Right renal cortex interstitium (tissue), 3 donors: ENCODE results near the gene LPA. TPM values are rescaled to one million over a fixed set of nuclear protein-coding genes. Genes with fewer than 3 reads are reported as not detected.
A peak's percentile ranks its signal among the peaks of the same experiment; 100 is the strongest.
"Not testable (repeated sequence)": the region's sequence is repeated elsewhere in the genome, so short reads cannot be mapped to it uniquely, and the experiment has no call there.

ENCODE experiments used
- DNase-seq, 3 donors: peaks; one replicate each; pipeline ENCODE4 v3.0.0-alpha.2; 2013; ENCODE audit warnings: low read depth in 3 of 3, low spot score in 2 of 3
- polyA plus RNA-seq, 3 donors: library from polyadenylated mRNA; unstranded; fragments of 120-200 nt; gene quantifications; one replicate each; pipeline ENCODE4 v1.2.1, GENCODE V29; 2013; ENCODE audit not compliant: insufficient read length in 3 of 3

Gene LPA
- polyA plus RNA-seq, 3 donors, result 0.28 to 0.32 (median 0.28) TPM

DNA sequence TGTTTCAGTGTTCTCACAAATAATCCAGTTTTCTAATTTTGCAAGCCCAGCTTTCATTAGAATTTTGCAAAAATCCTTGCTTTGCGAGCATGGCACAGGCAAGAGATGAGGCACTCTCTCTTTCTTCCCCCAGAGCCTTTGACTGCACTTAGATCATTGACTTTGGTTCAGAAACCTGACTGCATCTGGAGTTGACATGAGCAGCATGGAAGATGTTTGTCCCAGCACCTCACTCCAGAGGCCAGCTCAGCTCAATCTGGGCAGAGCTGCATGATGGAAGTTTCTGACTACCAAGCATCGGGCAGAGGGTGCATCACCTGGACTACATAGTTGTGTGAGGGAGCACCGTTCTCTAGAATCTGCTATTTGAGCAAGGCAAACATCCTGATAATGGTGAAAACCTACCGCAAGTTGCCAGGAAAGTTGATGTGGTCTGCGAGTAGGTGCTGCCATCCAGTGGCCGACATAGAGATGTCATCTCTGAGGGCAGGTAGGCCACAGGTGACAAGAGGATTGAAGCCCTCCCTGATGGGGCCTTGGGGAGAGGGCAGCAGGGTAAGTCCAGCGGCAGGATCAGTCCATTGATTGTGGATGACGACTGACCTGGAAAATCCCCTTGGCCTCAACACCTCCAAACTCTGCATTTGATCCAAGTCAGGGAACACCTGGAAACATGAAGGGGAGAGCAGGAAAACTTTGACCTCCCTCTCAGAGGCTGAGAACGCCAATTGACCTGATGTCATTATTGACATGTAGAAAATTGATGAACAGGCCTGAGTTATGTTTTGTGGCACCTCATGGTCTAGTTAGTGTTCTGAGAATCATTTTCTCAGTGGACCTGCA is 3.8 kb upstream of the LPA start:
- peak in 1 of 3 donors; percentile 7 for DNase-seq

DNA sequence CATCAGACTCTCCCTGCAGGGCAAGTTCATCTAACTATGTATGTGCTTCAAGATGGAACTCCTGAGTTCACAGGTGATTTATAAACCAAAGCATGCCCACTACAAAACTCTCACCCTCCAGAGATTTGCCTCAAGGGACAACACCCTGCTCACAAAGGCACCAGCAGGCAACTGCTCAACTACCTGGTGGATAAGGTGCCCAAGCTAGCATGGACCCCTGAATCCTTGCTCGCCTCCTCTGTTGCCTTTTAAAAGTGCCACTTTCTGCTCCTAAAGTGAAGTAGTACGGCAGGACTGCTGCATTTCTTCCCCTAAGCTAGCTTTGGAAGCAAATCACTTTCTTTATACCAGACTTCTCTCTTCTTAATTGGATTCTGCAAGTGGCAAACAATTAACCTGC is 1.2 kb downstream of the LPA start:
- DNase-seq, result no peak

DNA sequence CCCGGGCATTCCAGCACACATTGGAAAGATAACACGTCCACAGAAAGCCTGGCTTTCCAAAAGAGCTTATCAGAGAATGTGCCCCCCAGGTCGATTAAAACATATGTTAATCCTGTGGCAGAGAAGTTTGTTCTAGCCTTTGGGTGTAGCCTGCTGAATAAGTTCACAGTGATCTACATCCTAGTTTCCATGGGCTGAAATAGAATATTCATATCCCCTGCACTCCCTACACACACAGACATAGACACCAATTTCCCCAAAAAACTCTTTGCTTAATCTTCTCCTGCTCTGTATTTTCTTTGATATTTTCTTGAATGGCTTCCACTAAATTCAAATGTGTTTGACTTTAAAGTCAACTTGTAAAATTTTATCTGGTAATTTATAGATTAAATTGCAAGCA is 1.6 kb downstream of the LPA start:
- no peak for DNase-seq

DNA sequence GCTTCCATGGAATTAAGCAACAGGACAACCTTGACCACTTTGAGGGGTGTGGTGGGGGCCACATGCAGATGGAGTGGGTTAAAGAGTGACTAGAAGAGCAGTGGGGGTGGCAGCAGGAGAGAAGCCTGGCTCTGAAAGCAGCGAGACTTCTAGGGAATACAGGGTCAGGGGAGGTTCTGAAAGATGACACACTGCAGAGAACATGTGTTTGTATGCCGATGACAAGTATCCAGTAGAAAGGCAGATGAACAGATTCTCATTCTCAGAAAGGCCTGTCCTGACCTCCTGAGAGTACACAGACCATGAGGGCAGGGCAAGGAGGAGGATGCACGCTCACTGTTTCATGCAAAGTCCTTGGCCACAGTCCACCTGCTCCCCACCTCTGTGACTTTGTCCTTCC is 2.9 kb downstream of the LPA start:
- no peak for DNase-seq

DNA sequence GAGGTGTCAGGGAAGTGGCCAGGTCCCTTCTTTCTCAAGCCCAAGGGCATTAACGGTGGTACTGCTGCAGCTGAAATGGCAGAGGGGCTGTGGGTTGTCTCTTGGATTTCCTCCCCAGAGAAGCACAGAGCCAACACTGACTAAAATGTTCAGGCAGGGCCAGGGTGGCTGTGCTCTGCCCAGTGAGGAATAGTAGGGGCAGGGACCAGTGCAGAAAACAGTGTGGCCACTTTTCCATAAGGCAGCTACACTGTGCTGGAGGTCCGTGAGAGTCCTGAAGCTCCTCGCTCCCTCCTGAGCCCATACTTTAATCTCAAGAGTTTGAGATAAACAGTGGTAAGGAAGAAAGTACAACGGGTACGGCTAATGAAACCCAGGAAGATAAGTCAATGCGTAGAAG is 4.5 kb downstream of the LPA start:
- DNase-seq, result no peak

DNA sequence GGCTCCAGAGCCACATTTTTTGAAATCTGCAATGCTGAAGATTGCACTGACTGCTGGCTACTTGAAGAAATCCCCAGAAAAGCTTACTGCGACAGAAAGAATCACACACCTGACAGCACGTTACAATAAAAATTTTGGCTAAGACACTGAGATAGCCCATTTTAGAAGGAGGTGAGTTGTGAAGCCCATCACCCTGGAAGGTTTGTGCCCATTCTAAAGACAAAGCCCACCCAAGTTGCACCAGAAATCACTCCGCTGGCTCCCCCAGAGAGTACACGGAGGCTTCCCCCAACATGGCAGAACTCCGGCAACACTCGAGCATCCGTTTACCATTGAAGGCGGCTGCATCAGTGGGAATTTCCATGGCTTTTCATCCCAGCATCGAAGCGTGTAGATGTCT is 29.4 kb downstream of the LPA start:
- peak in 1 of 3 donors; percentile 2 for DNase-seq

DNA sequence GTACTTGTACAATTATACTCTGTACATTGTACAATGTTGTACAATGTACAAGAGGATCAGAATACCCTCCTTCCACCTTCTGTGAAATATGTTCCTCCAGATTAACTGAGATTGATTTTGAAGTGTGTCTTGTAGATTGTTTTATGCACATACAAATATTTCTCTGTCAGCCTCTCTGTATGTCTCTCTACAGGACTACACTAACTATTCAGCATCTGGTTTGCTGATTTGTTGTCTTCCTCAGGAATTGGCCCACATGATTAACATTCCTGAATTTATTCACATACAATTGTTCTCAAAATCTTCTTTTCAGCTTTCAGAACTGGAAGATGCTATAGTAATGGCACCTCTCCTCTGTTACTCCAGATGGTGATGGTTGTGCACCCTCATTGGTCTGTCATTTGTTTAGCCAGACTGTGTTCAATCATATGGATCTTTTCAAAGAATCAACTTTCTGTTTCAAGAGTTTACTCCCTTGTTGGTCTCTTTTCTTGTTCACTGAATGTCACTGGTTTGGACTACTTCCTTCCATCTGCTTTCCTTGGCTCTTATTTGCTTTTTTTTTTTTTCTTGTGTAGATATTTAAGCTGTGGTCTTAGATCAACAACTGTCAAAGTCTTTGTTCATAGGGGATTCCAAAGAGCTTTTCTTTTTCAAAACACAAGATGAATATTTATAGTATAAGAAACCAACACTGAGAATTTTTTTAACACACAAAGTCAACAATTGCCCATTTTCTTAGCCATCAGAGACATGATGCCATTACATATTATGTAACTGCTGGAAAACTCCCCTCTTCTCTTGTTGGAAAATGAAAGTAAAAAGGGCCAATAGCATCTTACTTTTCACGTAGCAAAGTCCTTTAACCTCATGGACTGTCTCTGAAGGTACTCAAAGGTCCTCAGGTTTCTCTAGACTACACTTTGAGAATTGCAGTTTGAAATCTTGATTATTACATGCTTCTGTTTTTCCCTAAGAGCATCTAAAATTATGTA is 67.9 kb downstream of the LPA start:
- DNase-seq, result no peak

DNA sequence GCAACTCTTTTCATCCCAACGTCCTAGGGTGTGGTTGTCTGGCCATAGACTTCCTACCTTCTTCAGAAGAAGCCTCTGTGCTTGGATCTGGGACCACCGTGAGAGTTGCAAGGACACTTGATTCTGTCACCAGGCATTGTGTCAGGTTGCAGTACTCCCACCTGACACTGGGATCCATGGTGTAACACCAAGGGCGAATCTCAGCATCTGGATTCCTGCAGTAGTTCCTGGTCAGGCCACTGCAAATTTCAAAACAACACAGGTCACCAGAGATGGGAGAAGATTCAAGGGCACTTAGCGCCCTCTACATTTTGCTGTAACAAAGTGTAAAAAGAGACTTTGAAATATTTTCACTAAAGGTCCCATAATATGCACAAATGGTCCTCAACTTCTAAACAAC is 68.8 kb downstream of the LPA start:
- not testable (repeated sequence) for DNase-seq

DNA sequence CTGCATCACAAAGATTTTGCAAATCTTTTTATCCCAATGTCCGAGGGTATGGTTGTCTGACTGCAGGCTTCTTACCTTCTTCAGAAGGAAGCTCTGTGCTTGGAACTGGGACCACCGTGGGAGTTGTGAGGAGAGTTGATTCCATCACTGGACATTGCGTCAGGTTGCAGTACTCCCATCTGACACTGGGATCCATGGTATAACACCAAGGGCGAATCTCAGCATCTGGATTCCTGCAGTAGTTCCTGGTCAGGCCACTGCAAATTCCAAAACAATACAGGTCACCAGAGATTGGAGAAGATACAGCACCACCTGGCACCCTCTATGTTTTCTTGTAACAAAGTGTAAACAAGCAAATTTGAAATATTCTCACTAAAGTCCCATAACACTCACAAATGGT is 77.7 kb downstream of the LPA start:
- no peak for DNase-seq

DNA sequence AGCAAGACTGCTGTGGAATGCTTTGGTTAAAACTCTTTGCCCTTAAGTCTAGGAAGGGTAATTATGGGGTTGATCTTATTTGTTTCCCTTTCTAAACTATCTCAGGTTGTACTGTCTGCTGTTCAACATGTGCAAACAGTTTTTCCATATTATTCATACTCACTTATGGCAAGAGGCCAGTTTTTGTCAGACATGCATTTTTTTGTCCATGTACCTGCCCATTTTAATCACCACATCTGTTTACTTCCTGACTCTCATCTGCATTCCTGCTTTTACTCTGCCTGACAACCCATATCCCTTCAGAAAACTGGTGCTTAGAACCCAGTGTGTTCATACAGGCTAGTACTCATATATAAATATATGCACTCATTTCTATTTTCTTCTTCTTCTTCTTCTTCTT is 80.3 kb downstream of the LPA start:
- DNase-seq, result no peak

DNA sequence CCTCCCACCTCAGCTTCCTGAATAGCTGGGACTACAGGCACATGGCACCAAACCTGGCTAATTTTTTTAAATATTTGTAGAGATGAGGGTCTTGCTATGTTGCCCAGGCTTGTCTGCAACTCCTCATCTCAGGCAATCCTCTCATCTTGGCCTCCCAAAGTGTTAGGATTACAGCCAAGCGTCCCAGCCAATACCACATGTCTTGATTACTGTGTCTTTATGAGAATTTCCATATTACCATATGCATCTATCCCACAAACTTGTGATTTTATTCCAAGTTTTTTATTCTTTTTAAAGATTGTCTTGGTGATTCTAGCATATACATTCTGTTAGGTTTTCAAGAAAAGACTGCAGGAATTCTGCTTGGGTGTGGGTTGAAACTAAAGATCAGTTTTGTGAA is 82.7 kb downstream of the LPA start:
- DNase-seq, result no peak

DNA sequence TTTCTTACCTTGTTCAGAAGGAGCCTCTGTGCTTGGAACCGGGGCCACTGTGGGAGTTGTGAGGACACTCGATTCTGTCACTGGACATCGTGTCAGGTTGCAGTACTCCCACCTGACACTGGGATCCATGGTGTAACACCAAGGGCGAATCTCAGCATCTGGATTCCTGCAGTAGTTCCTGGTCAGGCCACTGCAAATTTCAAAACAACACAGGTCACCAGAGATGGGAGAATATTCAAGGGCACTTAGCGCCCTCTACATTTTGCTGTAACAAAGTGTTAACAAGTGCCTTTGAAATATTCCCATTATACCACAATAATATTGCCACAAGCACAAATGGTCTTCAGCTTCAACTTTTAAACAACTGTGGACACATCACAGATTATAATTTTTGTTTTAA is 85.6 kb downstream of the LPA start:
- DNase-seq, result not testable (repeated sequence)

DNA sequence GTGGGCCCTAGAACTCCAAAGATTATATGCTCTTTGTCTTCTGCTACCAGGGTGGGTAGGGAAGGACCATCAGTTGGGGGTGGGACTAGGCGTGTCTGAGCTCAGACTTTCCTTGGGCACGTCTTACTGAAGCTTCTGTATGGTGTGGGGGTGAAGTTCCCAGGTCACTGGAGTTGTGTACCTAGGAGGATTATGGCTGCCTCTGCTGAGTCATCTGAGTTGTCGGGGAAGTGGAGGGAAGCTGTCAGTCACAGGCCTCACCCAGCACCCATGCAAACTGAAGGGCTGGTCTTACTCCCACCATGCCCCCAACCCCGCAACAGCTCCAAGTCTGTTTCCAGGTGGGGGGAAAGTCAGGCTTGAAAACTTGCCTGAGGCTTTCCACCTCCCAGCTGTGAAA is 90.1 kb downstream of the LPA start:
- DNase-seq, result no peak

DNA sequence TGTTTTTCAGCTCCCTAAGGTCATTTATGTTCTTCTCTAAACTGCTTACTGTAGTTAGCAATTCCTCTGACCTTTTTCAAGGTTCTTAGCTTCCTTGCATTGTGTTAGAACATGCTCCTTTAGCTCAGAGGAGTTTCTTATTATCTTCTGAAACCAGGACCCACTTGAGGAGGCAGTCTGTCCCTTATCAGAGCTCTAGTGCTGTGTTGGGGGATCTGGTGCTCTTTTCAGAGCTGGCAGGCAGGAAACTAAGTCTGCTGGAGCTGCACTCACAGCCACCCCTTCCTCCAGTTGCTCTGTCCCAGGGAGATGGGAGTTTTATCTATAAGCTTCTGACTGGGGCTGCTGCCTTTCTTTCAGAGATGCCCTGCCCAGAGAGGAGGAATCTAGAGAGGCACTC is 92.9 kb downstream of the LPA start:
- DNase-seq, result not testable (repeated sequence)

DNA sequence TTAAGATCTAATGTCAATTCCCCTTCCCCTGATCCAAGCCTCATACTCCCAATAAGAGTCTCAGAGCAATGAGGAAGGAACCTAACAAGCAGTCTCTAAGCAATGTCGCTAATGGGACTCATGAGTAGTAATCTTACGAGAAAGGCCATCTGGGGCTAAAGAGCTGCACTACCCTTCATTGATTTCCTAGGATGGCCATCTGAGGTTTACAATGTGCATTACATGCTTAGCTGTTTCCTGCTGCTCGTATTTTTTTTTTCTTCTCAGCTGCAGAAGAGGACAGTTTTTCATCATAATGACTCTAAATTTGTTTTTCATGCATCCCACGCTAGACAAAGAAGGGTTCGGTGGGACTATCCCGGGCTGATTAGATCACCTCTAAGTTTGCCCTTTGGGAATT is 119.3 kb downstream of the LPA start:
- no peak for DNase-seq

DNA sequence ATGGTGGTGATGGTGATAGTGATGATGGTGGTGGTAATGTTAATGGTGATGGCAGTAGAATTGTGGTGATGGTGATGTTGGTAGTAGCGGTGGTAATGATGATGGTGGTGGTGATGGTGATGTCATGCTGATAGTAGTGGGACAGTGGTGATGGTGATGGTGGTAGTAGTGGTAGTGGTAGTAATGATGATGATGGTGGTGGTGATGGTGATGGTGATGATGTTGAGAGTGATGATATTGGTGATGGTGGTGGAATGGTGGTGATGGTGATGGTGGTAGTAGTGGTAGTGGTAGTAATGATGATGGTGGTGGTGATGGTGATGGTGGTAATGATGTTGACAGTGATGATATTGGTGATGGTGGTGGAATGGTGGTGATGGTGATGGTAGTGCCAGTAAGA is 128.8 kb downstream of the LPA start:
- DNase-seq, result no peak

DNA sequence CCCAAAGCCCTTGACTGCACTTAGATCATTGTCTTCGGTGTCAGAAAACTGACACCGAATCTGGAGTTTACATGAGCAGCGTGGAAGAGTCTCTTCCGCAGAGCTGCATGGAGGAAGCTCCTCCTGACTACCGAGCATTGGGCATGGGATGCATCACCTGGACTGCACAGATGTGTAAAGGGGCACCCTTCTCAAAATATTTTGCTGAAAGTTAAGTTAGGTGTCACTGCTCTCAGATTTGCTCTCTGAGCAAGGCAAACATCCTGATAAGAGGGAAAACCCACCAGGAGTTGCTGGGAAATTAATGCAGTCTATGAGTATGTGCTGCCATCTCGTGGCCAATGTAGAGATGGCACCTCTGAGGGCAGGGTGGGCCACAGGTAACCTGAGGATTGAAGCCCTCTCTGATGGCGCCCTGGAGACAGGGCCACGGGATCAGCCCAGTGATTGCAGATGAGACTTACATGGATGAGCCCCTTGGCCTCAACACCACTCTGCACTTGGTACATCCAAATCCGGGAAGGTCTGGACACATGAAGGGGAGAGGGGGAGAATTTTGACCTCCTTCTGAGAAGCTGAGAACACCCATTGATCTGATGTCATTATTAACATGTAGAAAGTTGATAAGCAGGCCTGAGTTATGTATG is 129.9 kb downstream of the LPA start:
- DNase-seq, result peak; percentile 33 to 60 (median 45)

DNA sequence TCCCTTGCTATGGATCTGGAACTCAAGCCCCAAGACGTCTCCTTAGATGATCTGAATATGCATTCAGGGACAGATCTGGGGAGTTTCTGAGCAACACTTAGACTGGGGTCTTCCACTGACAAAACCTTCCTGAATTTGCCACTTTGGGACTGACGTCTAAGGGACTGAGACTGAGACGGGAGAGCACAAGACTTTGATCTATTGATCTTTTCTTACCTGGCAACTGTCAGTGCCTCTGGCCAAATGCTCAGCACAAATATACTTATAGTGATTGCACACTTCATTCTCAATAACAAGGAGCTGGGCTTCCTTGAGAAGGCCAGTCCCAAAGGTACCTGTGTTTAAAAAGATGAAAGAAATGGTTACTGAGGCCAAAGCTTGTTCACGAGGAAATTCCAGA is 131.8 kb downstream of the LPA start:
- DNase-seq, result no peak

DNA sequence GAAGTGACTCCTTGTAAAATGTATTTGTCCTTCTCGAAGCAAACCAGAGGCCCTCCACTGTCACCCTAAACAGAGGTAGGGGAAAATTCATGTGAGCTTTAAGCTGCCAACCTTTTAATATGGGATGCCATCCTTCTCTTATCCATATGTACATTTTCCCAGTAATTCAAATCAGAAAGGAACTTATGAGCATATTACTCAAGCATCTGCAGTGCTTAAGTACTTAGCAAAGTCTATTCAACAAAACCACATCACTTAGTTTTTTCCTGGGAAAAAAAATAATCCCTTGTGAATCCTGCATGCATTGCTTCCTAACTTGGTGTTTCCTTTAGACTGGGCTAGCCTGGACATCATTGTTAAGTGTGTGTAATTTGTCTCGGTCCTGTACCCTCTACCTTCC is 132.2 kb downstream of the LPA start:
- DNase-seq, result no peak

DNA sequence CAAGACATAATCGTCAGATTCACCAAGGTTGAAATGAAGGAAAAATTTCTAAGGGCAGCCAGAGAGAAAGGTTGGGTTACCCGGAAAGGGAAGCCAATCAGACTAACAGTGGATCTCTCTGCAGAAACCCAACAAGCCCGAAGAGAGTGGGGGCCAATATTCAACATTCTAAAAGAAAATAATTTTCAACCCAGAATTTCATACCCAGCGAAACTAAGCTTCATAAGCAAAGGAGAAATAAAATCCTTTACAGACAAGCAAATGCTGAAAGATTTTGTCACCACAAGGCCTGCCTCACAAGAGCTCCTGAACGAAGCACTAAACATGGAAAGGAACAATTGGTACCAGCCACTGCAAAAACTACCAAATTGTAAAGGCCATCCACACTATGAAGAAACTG is 134.6 kb downstream of the LPA start:
- not testable (repeated sequence) for DNase-seq

DNA sequence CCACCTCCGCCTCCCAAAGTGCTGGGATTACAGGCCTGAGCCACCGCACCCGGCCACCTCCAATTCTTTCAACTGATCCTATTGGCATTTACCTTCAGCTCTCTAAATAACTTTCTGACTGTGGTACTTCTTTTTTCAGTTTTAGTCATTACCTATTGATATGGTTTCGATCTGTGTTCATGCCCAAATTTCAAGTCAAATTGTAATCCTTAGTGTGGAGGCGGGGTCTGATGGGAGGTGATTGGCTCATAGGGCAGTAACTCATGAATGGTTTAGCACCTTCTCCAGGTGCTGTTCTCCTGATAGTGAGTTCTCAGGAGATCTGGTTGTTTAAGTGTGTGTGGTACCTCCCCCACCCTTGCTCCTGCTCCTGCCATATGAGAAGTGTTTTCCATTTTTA is 140.9 kb downstream of the LPA start:
- no peak for DNase-seq
